GM23248 (cell line): Measurements from ENCODE around the gene ABCA1. TPM values are rescaled to one million over a fixed set of nuclear protein-coding genes. Genes with fewer than 3 reads are reported as not detected.

ENCODE experiments used
- DNase-seq: peaks from one replicate; pipeline ENCODE4 v3.0.0-alpha.2; 2015
- H2AFZ ChIP-seq: fragments of 200-600 bp; sonication (generic); 2 replicates; pipeline ENCODE4 v1.6.1; 2016; ENCODE audit warnings: antibody characterized with exemption
- H3F3A ChIP-seq: fragments of 200-600 bp; sonication (generic); 2 replicates; pipeline ENCODE4 v1.6.1; 2016; ENCODE audit warnings: mild to moderate bottlenecking, antibody characterized with exemption, mixed run types; ENCODE audit not compliant: insufficient read depth
- H3K27ac ChIP-seq: fragments of 200-600 bp; sonication (generic); 2 replicates; pipeline ENCODE4 v1.5.1; 2016; ENCODE audit warnings: mild to moderate bottlenecking
- H3K27me3 ChIP-seq: fragments of 200-600 bp; sonication (generic); replicated peaks from 2 replicates; pipeline ENCODE4 v1.6.1; 2016; ENCODE audit warnings: mild to moderate bottlenecking; ENCODE audit not compliant: insufficient read depth
- H3K36me3 ChIP-seq: fragments of 200-600 bp; sonication (generic); 2 replicates; pipeline ENCODE4 v1.6.1; 2016; ENCODE audit warnings: low read depth, mild to moderate bottlenecking
- H3K4me1 ChIP-seq: fragments of 200-600 bp; sonication (generic); 2 replicates; pipeline ENCODE4 v1.6.1; 2016; ENCODE audit warnings: mild to moderate bottlenecking; ENCODE audit not compliant: insufficient read depth
- H3K4me2 ChIP-seq: fragments of 200-600 bp; sonication (generic); one replicate; pipeline ENCODE4 v1.6.1; 2016; ENCODE audit warnings: mild to moderate bottlenecking; ENCODE audit not compliant: unreplicated experiment
- H3K4me3 ChIP-seq: fragments of 200-600 bp; sonication (generic); 2 replicates; pipeline ENCODE4 v1.5.1; 2016; ENCODE audit warnings: mild to moderate bottlenecking
- H3K79me2 ChIP-seq: fragments of 200-600 bp; sonication (generic); 2 replicates; pipeline ENCODE4 v1.6.1; 2016; ENCODE audit warnings: mild to moderate bottlenecking; ENCODE audit not compliant: insufficient read depth
- H3K9ac ChIP-seq: fragments of 200-600 bp; sonication (generic); 2 replicates; pipeline ENCODE4 v1.6.1; 2016; ENCODE audit warnings: mild to moderate bottlenecking
- H3K9me2 ChIP-seq: fragments of 200-600 bp; sonication (generic); 2 replicates; pipeline ENCODE4 v1.6.1; 2016; ENCODE audit warnings: mixed run types, mild to moderate bottlenecking, moderate library complexity; ENCODE audit not compliant: insufficient read depth
- H3K9me3 ChIP-seq: fragments of 200-600 bp; sonication (generic); one replicate; pipeline ENCODE4 v1.6.1; 2017; ENCODE audit warnings: low read depth
- H4K20me1 ChIP-seq: fragments of 200-600 bp; sonication (generic); 2 replicates; pipeline ENCODE4 v1.6.0; 2016; ENCODE audit not compliant: insufficient read depth
- EZH2 ChIP-seq: fragments of 200-600 bp; sonication (generic); IDR thresholded peaks from 2 replicates; pipeline ENCODE4 v1.6.1; 2018; ENCODE audit warnings: antibody characterized with exemption, mild to moderate bottlenecking; ENCODE audit not compliant: insufficient read depth, poor library complexity, severe bottlenecking
- WGBS, 2 experiments: methylation state at CpG; one replicate each; pipeline ENCODE4 v1.1.6; 2015 to 2017; ENCODE audit warnings: low lambda C conversion rate in 2 of 2, low coverage in 1 of 2; ENCODE audit errors: missing lambda C conversion rate in 2 of 2; 5-methylcytosine and 5-hydroxymethylcytosine counted together
- in situ Hi-C: fragments of 300-500 bp; cut with MboI; formaldehyde crosslinking; loops from 2 replicates; pipeline ENCODE4 v1.15.0; 2020
- polyA plus RNA-seq: library from polyadenylated mRNA; unstranded; fragments of >200 nt; fragmentation: Nextera tagmentation; extraction: Ambion mirVana; gene quantifications from 2 replicates; pipeline ENCODE4 v1.2.1, GENCODE V29; 2016
- total RNA-seq: library from RNA; depleted of rRNA; stranded (reverse); fragments of >200 nt; shearing (Covaris generic); gene quantifications from 2 replicates; pipeline ENCODE4 v1.2.3, GENCODE V29; 2014; rRNA removed

ABCA1 gene
- total and polyA plus RNA-seq, 2 experiments from 2014 or later, result 6.8 to 15.9 TPM

DNA sequence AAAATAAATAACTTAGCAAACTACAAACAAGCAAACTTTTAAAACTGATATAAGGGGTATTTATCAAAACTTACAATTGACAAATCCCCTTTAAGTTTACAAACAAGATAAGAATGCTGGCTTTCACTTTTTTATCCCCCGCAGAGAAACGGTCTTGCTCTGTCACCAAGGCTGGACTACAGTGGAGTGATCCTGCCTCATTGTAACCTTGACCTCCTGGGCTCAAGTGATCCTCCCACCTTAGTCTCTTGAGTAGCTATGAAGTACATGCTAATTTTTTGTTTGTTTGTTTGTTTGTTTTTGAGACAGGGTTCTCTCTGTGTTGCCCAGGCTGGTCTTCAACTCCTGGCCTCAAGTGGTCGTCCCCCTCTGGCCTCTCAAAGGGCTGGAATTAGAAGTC is 189.5 kb downstream of the ABCA1 start:
- Histone ChIP-seq H3K27ac (no peak overlapping the region), H3K36me3 (no peaks in the 10 kb centered on the region), H3K9me2 (no peaks in the 10 kb centered on the region), H2AFZ (no peak overlapping the region), H3K79me2 (no peaks in the 10 kb centered on the region), H3K27me3 (no peaks in the 10 kb centered on the region), H3K9me3 (no peaks in the 10 kb centered on the region), H3K4me1 (peaks cover 13% of the 10 kb centered on the region), H3K4me3 (no peak overlapping the region), H3K9ac (no peak overlapping the region), H3K4me2 (no peak overlapping the region), H4K20me1 (no peaks in the 10 kb centered on the region), H3F3A (peaks cover 10% of the 10 kb centered on the region)
- no peak for DNase-seq
- in situ Hi-C loops, result no loop called here
- WGBS, 2 experiments, result 65 to 68% methylated on average over 3 of the region's 3 CpGs
- TF ChIP-seq EZH2, result no peak

Other genes with a start within 250 kb of the ABCA1 start
- gene OR13D1, start 233.6 kb downstream of the ABCA1 start, total RNA-seq, result not detected in 2 replicates
- gene OR13D1, start 233.6 kb downstream of the ABCA1 start, polyA plus RNA-seq, result not detected in 2 replicates
- 52.6 and 55.3 TPM in 2 replicates for gene NIPSNAP3A, start 180.5 kb downstream of the ABCA1 start, total RNA-seq
- 64.2 and 66.2 TPM in 2 replicates for gene NIPSNAP3A, start 180.5 kb downstream of the ABCA1 start, polyA plus RNA-seq
- 0.54 and 5.9 TPM in 2 replicates for gene NIPSNAP3B, start 164.0 kb downstream of the ABCA1 start, total RNA-seq
- gene NIPSNAP3B, start 164.0 kb downstream of the ABCA1 start, polyA plus RNA-seq, result 1.6 and 2.1 TPM in 2 replicates